GM19099 (cell line): ENCODE data around the gene PTPN14.

Experiments used
- POLR2A ChIP-seq: IDR thresholded peaks from 3 replicates; pipeline ENCODE4 v1.6.1; 2011; ENCODE audit warnings: low read depth; ENCODE audit not compliant: insufficient read length; ENCODE audit errors: extremely low read depth

Gene PTPN14

GRCh38 chr1:214425716-214426425 is 125.5 kb downstream of the PTPN14 start:
- TF ChIP-seq POLR2A, result no peak

GRCh38 chr1:214425101-214425500 is 126.3 kb downstream of the PTPN14 start:
- no peak for TF ChIP-seq POLR2A

GRCh38 chr1:214423045-214423444 is 128.4 kb downstream of the PTPN14 start:
- no peak for TF ChIP-seq POLR2A

- TF ChIP-seq POLR2A, result no peak
These were observed 129.2 kb downstream of the PTPN14 start for GRCh38 chr1:214422137-214422671.

GRCh38 chr1:214420833-214421232 is 130.6 kb downstream of the PTPN14 start:
- TF ChIP-seq POLR2A, result no peak

- TF ChIP-seq POLR2A, result no peak
These were observed 131.1 kb downstream of the PTPN14 start for GRCh38 chr1:214420341-214420740.

- no peak for TF ChIP-seq POLR2A
These were observed 131.8 kb downstream of the PTPN14 start for GRCh38 chr1:214419650-214420049.

- TF ChIP-seq POLR2A, result no peak
These were observed 133.0 kb downstream of the PTPN14 start for GRCh38 chr1:214418391-214418790.

GRCh38 chr1:214417545-214418210 is 133.7 kb downstream of the PTPN14 start:
- no peak for TF ChIP-seq POLR2A

- no peak for TF ChIP-seq POLR2A
These were observed 134.5 kb downstream of the PTPN14 start for GRCh38 chr1:214416858-214417257.

- no peak for TF ChIP-seq POLR2A
These were observed 135.0 kb downstream of the PTPN14 start for GRCh38 chr1:214416417-214416816.

- TF ChIP-seq POLR2A, result no peak
These were observed 136.3 kb downstream of the PTPN14 start for GRCh38 chr1:214415131-214415530.

- TF ChIP-seq POLR2A, result no peak
These were observed 136.7 kb downstream of the PTPN14 start for GRCh38 chr1:214414691-214415090.

GRCh38 chr1:214413315-214413714 is 138.1 kb downstream of the PTPN14 start:
- no peak for TF ChIP-seq POLR2A

- TF ChIP-seq POLR2A, result no peak
These were observed 146.7 kb downstream of the PTPN14 start for GRCh38 chr1:214404571-214405213.

- TF ChIP-seq POLR2A, result no peak
These were observed 147.2 kb downstream of the PTPN14 start for GRCh38 chr1:214404154-214404553.
